GM10847 (cell line): ENCODE measurements around the gene TIGAR.

Experiments
- POLR2A ChIP-seq: IDR thresholded peaks from 2 replicates; pipeline ENCODE4 v1.6.1; 2011; ENCODE audit not compliant: insufficient read length; ENCODE audit errors: extremely low read depth

The TIGAR gene

DNA sequence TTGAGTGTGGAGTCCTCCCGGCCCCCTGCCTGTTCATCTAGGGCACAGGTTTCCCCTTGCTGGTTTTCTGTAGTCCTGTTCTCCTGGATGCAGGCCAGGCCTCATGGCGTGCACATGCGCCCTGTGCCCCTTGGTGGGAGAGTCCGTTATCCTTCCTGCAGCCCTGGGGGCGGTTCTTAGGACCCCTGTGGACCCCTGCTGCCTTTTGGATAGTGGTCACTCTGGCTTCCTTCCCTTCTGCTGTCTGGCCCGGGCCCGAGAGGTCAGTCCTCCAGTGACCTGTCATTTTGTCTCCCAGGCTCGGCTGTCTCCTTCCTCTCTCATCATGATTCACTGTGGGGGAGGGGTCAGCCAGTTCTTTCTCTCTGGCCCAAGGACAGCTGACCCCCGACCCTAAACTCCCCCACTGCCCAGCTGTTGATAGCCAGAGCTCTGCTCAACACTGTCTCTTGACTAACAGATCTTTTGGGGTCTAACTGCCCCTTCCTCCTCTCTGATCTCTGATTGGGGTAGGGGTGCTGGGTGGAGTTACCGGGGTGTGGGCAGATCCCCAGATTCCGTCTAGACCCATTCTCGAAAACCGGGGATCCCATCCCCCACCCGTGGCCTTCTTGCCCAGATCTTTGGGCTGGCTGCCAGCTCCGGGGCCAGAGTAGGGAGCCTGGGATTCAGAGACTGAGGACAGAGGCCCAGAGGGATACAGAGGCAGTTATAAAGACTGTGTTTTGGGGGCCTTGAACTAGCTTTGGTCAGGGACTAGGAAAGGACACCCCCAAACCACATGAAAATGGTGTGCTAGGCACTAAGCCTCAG is 40.5 kb upstream of the TIGAR start:
- TF ChIP-seq POLR2A = no peak

DNA sequence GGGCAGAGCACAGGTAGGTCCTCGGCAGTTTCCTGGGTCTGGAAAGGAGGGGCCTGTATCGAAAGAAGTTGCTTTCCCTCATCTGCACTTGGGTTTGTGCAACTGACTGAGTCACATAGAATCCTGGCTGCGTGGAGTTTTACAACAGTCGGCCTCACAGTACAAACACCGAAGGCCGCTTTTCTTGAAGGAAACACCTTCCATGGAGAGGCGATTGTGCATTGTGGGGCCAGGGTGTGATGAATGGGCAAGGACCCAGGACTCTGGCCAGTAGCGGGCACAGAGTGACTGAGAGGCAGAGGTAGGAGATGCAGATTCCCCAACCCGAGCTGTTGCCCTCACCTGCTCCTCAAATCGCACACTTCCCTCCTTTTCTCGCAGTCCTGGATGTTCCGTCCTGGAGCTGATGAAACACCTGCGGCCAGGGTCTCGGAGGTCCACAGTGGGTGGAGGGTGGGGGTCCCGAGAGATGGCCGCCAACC is 39.8 kb upstream of the TIGAR start:
- TF ChIP-seq POLR2A = no peak

DNA sequence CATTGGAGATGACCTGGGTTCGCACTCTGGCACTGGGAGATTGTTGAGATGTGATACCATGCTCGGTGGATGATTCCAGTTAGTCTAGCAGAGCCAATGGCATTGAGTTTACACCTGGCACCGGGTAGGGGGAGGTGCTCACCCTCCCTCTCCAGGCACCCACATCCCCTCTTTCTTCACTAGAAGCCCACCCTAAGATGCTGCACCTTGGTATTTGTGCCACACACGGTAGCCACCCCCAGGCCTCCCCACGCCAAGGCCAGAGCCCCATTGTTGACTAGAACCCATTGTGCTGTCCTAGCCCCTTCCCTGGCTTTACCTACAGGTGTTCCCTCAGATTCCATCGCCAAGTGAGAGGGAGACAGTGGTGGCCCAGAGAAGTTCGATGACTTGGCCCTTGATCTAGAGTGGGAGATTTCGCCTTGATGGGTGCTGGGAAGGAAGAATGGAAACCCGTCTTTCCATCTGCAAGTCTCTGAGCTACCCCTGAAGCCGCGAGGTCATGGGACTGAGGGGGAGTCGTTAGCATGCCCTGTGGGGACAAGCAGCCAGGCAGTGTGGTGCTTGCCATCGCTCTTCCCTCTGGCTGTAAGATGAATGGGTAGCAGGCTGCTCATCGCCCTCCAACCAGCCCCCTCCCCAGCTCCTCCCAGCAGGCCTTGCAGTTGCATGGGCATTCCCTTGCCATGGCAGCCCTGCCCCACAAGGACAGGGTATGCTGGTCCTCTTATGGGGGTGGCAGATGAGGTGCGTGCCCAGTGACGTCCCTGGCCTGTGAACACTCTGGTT is 38.7 kb upstream of the TIGAR start:
- TF ChIP-seq POLR2A = no peak

- no peak for TF ChIP-seq POLR2A
Measured at GRCh38 chr12:4282892-4283511, 38.0 kb upstream of the TIGAR start.

GRCh38 chr12:4283512-4284255 is 37.3 kb upstream of the TIGAR start:
- TF ChIP-seq POLR2A = no peak

DNA sequence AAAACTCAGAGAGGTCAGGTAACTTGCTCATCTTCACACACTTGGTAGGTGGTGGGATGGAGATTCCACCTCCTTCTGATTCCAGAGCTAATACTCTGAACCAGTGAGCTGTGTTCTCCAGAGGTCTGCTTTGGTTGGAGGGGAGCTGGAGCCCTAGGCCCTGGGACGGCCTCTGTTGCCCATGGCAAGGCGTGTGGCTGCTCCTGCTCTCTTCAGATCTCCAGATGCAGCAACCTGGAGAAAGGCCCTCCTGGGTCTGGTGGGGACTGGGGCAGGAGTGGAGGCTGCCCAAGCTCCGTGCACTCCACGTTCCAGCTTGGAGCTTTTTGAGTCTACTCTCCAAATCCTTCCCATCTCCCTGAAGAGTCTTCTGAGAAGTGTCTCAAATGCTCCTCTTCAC is 36.7 kb upstream of the TIGAR start:
- no peak for TF ChIP-seq POLR2A

DNA sequence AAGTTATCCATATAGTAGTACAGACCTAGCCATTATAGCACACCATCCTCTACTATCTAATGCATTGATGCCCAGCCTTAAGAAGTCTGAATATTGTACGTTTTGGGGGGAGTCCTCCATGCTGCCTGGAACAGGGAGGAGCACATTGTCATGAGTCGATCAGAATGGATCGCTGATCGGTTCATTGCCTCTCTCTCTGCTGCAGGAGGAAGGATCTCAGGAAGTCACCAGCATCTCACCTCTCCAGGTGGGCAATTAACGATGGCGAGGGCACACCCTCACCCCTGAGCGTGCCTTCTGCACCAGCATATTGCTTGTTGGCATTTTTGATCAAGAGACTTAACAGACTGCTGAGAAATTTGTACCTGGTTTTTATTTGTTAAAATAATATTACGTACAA is 35.9 kb upstream of the TIGAR start:
- TF ChIP-seq POLR2A = no peak

- no peak for TF ChIP-seq POLR2A
Measured at GRCh38 chr12:4286228-4286627, 34.8 kb upstream of the TIGAR start.

GRCh38 chr12:4286771-4287317 is 34.2 kb upstream of the TIGAR start:
- no peak for TF ChIP-seq POLR2A

DNA sequence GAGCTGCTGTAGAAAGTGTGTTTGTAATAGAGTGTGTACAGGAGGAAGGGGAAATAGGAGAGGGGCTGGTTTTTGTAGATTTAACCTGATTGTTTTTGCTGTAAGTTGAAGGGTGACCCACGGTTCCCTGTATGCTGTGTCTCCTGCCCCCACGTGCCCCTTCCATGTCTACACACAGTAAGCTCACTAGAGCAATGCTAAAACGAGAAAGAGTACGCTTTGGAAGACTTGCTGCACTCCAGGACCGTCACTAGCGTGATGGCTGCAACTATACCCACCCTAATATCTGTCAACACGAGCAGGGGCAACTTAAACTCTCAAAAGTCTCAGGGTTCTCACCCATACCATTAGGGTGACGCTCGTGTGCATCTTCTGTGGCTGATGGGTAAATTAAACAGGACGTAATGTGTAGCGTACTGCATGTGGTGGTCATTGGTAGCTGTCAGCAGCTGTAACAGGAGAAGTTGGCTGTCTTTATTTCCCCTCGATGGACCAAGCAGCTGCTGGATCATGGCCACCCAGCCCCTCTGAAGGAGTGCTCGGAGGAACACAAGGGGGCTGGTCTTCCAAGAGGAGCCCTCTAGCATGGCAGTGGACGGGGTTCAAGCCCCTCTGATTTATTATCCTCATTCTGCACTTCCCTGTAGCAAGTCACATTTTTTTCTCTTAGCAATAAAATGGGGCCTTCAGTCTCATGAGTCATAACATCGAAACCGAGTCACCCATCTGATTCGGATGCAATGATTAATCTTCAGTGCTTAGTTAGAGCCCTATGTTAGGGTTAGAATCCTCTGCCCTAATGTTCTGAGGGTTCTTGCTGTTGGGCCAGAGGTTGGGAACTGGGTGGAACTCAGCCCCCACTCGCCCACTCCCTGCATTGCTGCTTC is 33.4 kb upstream of the TIGAR start:
- no peak for TF ChIP-seq POLR2A

DNA sequence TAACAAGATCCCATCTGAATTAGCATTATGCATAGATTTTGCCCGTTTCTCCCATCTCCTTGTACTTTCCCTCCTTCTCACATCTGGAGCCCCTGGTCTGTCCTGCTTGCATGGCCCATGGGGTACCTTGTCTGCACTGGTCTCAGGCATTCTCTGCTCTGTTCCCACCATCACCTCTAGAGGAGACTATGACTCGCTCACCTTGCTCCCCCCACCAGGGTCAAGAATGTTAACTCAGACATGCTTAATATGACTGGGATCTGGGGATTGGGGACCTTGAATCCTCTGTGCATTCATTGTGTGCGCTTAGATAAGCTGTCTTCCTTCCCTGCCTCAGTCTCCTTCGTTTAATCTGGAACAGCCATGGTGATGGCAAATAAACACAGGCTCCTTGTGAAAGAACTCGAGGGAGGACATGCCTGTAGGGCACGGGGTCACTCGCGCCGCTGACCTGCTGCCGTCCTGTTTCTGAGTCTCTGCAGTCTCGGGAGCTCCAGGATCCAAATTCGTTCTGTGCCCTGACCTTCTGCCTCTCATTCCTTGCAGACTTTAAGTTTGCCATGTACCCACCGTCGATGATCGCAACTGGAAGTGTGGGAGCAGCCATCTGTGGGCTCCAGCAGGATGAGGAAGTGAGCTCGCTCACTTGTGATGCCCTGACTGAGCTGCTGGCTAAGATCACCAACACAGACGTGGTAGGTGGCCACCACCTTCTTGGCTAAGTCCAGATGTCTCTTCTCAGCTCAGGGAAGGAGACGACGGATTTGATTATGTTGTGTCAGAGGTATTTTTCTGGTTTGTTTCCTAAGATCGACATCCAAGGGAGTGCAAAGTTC is 32.5 kb upstream of the TIGAR start:
- TF ChIP-seq POLR2A = no peak

- no peak for TF ChIP-seq POLR2A
Measured at GRCh38 chr12:4289231-4289878, 31.7 kb upstream of the TIGAR start.
